Right renal cortex interstitium (tissue), 3 donors: ENCODE measurements around the gene MAP4K3. TPM values are rescaled to one million over a fixed set of nuclear protein-coding genes. Genes with fewer than 3 reads are reported as not detected.
A peak's percentile ranks its signal among the peaks of the same experiment; 100 is the strongest.
"Not testable (repeated sequence)": the region's sequence is repeated elsewhere in the genome, so short reads cannot be mapped to it uniquely, and the experiment has no call there.

Source experiments
- DNase-seq, 3 donors: peaks; one replicate each; pipeline ENCODE4 v3.0.0-alpha.2; 2013; ENCODE audit warnings: low read depth in 3 of 3, low spot score in 2 of 3
- polyA plus RNA-seq, 3 donors: library from polyadenylated mRNA; unstranded; fragments of 120-200 nt; gene quantifications; one replicate each; pipeline ENCODE4 v1.2.1, GENCODE V29; 2013; ENCODE audit not compliant: insufficient read length in 3 of 3

The MAP4K3 gene
- polyA plus RNA-seq, 3 donors, result 73.4 to 84.4 (median 82.0) TPM

DNA sequence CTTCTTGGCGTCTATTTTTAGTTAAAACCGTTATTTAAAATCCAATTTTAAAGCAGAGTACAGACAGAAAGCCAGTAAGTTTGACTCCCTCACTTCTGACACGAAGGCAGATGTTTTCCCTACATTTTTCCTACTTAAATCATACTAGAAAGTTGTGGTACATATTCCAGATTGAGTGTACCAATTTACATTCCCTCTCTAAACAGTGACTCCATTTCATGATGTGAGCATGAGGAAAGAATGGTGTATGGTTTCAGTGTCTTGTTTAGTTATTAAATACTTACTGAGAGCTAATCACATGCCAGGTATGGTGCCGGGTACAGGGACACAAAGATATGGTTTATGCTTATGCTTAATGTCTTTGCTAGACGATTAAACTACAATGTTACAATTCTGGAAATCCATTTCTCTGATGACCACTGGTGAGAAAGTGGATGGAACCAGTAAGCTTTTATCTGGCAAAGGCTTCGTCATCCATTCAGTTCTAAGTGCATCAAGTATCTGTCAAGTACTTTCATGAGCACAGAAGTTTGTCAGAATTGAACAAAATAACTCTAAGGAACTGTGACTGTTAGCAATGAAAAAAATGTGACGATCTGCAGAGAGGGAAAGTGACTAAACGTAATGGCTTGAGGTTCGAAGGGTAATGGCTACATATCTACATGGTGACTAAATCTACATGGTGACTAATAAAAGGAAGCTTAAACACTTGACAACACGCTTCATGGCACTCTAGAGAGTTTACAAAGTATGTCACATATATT, 25.7 kb downstream of the MAP4K3 start:
- no peak for DNase-seq

DNA sequence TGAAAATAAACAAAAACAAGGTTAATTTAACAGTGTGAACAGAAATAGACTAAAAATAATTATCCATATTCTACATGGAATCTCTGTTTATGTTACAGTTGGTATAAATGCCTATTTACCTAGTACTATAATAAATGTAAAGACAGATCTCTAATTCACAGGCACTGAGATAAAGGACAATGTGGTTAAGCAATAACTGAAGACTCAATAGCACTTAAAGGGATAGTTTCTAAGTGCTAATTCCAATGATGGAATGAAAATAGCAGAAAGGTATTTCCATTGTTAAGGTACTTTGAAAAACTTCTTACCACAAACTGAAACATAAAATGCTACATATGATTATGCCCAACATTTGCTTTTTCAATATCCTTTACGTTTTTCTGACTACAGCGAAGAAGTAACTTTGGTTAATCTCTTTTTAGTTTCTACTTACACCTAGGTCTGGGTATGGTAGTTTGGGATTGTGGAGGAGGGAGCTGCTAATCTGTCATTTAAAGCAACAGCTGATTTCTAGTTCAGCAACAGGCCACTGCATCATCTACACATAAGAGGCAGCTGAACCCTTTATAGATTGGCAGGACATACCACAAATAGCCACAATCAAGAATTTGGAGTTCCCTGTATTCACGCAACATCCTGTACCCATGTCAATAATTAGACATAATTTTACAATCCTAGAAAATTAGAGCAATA, 27.2 kb downstream of the MAP4K3 start:
- DNase-seq, result no peak

DNA sequence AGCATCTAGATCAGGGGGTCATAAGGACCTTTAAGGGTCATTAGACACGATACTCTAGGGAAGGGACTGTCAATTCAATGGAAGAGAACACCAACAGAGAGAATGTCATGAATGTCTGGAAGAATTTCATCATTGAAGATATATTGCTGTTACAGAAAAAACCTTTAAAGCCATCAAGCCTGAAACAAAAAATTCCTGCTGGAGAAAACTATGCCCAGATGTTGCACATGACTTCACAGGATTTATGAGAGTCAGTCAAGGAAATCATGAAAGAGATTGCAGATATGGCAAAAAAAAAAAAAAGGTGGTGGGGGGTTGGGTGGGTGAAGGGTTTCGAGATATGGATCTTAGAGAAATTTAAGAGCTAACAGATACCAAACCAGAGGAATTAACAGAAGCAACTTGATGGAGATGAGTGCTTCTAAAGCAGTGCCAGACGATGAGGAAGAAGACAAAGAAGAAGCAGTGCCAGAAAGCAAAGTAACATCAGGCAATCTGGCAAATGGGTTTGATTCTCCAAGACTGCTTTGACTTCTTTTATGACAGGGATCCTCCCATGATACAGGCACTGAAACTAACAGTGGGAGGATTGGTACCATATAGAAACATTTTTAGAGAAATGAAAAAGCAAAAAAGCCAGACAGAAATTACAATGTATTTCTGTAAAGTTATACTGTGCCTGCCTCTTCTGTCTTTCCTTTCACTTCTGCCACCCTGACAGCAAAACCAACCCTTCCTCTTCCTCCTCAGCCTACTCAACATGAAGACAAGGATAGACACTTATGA, 28.5 kb downstream of the MAP4K3 start:
- DNase-seq, result no peak

DNA sequence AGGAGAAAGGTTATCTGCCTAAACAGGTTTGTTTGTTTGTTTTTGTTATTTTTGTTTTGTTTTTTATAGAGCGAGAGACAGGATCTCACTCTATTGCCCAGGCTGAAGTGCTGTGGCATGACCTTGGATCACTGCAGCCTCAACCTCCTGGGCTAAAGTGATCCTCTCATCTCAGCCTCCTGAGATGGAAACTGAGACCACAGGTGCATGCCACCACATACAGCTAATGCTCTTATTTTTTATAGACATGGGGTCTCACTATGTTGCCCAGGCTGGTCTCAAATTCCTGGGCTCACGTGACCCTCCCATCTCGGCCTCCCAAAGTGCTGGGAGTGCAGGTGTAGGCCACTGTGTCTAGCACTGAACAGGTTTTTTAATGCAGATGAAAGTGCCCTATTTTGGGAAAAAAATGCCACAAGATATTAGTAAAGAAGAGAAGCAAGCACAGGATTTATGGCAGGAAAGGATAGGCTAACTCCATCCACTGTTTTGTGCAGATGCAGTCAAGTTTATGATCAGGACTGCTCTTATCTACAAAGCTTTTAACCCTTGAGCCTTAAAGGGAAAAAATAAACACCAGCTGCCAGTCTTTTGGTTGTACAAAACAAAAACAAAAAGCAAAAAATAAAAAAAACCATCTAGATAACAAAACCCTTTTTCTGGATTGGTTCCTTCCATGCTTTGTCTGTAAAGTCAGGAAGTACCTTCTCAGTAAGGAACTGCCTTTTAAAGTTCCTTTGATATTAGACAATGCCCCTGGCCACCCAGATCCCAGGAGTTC, 29.4 kb downstream of the MAP4K3 start:
- DNase-seq, result no peak

DNA sequence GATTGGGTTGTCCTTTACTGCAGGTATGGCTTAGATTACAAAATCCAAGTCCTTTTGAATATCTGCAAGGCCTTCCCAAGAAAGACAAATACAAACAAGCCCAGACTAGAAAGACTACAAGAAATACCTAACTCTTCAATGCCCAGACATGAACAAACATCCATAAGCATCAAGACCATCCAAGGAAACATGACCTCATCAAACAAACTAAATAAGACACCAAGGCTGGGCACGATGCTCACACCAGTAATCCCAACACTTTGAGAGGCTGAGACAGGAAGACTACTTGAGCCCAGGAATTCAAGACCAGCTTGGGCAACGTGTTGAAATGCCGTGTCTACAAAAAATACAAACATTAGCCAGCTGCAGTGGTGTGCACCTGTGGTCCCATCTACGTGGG, 31.7 kb downstream of the MAP4K3 start:
- no peak for DNase-seq

DNA sequence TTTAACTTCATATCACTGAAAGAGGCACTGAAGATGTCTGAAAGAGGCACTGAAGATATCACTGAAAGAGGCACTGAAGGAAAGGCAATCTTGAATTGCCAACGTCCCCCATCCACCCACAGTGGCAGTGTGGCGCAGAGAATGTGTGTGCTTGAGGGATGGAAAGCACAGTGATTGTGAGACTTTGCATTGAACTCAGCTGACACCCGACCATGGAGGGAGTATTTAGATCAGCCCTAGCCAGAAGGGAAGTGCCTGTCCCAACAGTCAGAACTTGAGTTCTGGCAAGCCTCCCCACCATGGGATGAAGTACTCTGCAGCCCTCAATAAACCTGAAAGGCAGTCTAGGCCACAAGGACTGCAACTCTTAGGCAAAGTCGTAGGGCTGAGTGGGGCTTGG, 33.8 kb downstream of the MAP4K3 start:
- no peak for DNase-seq

DNA sequence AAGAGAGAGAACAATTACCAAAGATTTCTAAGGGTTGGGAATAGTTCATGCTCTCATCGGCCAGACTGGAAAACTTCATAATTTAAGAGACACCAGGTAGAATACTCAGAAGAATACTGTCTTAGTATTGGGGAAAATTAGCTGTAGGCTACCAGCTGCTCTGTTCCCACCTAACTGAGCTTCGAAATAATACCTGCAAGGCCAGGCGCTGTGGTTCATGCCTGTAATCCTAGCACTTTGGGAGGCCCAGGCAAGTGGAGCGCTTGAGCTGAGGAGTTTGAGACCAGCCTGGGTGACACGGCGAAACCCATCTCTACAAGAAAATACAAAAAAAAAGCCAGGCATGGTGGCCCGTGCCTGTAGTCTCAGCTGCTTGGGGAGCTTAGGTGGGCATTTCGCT, 35.8 kb downstream of the MAP4K3 start:
- DNase-seq, result no peak

DNA sequence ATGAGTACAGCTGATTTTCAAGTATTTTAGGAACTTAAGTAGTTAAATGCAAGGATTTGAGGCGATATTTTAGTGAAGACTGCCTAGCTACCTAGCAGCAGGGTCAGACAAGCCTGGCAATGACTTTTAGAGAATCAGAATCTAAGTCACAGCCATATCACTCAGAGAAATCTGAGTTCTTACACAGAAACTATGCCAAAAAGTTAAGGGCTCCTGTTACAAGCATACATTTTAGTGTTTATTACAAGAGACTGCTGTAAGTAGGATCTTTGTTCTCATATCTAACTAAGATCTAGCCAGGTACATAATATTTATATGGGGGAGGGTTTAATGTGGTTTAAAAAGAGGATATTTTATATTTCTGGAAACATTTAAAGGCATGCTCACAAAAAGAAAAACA, 37.5 kb downstream of the MAP4K3 start:
- no peak for DNase-seq

DNA sequence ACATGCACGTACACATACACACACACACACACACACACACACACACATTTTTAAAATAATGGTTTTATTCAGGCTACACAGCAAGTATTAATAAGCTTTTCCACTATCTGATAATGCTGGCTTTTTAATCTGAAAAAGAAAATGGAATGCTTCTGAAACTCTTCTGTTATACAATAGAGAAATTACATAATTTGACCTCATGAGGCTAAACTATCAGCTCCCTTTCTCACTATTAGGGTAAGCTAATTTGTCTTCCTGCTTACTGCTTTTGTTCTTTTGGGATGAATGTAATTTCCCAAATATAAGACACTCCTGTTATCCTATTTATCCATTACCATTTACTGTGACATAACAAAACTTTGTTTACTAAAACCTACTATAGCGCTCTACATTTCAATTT, 41.8 kb downstream of the MAP4K3 start:
- DNase-seq, result no peak

DNA sequence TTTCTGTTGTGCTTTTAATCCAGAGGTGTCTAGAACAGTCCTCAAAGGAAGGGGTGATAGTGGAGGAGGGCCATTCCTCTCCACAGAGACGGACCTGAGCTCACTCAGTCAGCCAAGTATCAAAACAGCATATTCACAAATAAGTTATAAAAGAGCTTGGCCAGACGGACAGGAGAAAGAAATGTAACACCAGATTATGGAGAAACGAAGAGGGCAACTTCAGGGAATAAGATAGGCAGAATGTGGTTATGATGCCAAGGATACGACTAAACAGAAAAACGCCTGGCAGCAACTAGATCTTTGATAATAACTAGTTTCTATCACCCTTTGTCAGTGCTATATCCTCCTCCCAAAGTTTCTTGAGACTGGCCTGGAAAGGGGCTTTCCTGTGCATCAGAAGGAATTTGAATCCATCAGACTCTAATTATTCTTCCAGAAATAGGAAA, 42.5 kb downstream of the MAP4K3 start:
- DNase-seq, result no peak

DNA sequence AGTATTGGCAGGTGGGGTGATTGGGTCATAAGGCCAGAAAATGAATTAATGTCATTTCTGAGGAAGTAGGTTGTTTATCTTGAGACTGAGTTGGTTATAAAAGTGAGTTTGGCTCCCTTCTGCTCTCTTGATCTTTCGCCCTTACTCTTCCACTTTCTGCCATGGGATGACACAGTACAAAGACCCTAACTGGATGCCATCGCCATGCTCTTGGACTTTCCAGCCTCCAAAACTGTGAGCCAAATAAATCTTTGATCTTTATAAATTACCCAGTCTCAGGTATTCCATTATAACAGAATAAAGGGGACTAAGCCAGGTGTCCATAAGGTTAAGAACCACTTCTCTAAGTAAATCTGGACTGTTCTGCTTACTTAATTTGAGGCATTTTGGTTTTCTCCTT, 44.4 kb downstream of the MAP4K3 start:
- no peak for DNase-seq

DNA sequence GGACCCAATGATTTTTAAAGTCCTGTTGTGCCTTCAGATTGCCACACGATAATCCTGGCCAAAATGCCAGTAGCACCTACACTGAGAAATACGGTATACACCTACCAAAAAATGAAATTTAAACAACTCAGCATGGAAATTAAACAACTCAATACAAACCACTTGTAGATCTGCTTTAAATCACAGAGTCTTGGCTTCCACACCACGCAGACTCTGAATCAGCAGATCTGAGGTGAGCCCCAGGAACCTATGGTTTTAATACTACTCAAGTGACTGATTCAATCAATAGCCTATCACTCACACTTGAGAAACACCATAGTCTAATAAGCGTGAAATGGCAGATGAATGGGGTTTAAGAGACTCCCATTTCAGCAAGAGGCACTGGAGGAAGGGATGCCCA, 46.9 kb downstream of the MAP4K3 start:
- DNase-seq, result no peak

DNA sequence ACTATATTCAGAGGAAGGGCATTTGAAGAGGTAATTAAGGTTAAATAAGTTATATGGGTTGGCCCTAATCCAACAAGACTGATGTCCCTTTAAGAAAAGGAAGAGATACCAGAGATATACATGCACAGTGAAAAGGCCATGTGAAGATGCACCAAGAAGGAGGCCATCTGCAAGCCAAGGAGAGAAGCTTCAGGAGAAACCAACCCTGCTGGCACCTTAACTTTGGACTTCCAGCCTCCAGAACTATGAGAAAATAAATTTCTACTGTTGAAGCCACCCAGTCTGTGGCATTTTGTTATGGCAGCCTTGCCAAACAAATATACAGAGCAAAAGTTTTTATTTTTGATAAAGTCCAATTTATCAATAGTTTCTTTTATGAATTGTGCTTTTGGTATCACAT, 51.0 kb downstream of the MAP4K3 start:
- no peak for DNase-seq

DNA sequence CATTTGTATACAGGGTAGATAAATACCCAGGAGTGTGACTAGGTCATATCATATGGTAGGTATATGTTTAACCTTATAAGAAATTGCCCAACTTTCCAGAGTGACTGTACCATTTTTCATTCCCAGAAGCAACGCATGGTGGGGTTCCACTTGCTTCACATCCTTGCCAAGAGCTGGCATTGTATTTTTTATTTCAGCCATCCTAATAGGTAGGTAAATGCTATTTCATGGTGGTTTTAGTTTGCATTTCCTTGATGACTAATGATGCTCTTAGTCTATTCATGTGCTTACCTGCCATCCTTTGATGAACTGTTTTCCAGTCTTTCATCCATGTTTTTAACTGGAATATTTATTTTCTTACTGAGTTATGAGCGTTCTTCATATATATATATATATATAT, 51.9 kb downstream of the MAP4K3 start:
- no peak for DNase-seq

DNA sequence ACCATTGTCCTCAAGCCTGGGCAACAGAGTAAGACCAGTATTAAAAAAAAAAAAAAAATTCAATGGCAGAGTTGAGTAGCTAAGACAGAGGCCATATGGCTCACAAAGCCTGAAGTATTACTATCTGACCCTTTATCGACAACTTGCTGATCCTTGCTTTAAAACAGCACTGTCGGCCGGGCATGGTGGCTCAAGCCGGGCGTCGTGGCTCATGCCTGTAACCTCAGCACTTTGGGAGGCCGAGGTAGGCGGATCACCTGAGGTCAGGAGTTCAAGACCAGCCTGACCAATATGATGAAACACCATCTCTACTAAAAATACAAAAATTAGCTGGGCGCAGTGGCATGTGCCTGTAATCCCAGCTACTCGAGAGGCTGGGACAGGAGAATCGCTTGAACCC, 53.0 kb downstream of the MAP4K3 start:
- not testable (repeated sequence) for DNase-seq

DNA sequence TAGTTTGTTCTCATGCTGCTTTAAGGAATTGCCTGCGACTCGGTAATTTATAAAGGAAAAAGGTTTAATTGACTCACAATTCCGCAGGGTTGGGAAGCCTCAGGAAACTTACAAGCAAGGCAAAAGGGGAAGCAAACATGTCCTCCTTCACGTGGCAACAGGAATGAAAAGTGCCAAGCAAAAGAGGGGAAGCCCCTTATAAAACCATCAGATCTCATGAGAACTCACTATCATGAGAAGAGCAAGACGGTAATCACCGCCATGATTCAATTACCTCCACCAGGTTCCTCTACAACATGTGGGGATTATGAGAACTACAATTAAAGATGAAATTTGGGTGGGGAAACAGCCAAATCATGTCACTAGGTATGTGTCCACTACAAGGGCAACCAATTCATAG, 53.9 kb downstream of the MAP4K3 start:
- no peak for DNase-seq

DNA sequence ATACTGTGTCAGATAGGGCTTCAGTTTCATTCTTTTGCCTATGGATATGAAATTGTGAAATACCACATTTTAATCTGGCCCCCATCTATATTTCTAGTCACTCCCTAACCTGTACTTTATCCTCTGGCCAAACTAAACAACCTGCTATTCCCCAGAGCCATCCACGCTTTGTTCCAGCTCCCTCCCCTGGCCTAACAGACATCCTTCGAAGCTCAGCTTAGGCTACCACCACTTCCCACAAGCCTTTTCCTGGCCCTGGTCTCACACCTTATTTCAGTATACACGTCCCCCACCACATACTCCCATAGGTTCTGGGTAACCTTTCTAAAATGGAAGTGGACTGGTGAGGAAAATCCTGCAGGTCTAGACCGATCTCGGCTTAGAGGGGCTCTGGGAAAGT, 55.4 kb downstream of the MAP4K3 start:
- no peak for DNase-seq

DNA sequence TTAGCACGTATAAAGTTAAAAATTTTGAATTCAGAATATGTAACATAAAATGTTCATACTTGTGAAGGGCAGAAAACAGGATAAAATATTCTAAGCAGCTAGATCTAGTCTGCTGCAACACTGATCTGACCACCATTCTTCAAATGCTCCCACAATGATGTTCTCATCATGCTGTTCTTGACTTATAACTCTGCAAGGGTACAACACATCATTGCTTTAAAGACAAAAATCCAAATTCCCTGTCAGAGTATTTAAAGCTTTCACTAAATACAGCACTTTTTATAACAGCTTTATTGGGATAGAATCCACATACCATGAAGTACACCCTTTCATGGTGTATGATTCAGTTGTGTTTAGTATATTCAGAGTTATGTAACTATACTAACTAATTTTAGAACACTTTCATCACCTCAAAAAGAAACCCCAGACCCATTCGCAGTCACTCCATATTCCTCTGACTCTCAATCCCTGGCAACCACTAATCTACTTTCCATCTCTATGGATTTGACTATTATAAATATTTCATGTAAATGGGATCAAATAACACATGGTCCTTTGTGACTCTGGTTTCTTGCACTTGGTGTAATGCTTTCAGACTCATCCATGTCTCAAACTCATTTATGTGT, 56.4 kb downstream of the MAP4K3 start:
- DNase-seq, result no peak

DNA sequence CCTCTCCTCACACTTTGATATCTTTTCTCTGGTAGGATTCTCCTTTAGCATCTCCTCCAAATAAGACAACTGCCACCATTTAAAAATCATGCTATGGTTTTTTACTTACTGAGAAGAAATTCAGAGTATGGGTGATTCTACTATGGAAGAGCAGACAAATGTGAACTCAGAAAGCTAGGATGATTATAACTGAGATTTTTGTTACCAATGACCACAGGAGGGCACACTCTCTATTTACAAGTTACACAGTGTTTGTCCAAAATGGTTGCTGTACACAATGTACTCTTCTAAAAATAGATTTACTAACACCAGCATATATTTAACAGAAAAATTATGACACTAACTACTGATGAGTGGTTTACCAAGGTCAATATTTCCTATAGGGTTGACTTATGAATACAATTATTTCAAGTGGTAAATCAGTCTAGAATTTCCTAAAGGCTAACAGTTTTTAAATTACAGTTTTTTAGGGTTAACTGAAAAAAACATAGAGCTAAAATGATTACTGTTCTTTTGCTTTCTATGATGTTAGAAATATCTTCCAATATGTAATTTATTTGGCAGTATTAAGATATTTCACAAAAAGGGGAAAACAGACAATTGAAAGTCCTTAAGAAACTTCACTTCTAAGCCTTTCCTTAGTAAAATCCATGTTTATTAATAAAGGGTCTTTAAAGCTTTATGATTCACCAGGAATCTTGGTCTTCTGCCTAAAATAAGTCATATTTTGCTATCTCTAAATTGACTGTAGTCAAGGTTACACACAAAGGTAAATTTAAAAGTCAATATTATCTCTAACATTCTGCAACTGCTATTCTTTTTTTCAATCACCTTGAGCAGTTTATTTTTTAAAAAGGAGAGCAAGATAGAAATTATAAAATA, 57.2 kb downstream of the MAP4K3 start:
- peak; percentile 32 to 43 (median 39) for DNase-seq
